Body of pancreas (tissue), 4 donors: ENCODE measurements around the gene PIK3CB.

ENCODE experiments used
- POLR2A ChIP-seq, 3 donors: fragments of 450-650 bp; IDR thresholded peaks; one replicate each; pipeline ENCODE4 v1.6.1; 2016; ENCODE audit warnings: antibody characterized with exemption in 3 of 3, mild to moderate bottlenecking in 2 of 3
- TF ChIP-seq, protein P1 (sequence below), 7 experiments: fragments of 450-650 bp in 4 of 7; fragments of 200-600 bp in 3 of 7; sonication (generic) in 3 of 7; IDR thresholded peaks; one replicate each; pipeline ENCODE4 v1.5.1; 2016 to 2019; ENCODE audit warnings: antibody characterized with exemption in 7 of 7

GRCh38 chr3:138800248-138800647 is 34.5 kb downstream of the PIK3CB start:
- TF ChIP-seq, protein P1, sequence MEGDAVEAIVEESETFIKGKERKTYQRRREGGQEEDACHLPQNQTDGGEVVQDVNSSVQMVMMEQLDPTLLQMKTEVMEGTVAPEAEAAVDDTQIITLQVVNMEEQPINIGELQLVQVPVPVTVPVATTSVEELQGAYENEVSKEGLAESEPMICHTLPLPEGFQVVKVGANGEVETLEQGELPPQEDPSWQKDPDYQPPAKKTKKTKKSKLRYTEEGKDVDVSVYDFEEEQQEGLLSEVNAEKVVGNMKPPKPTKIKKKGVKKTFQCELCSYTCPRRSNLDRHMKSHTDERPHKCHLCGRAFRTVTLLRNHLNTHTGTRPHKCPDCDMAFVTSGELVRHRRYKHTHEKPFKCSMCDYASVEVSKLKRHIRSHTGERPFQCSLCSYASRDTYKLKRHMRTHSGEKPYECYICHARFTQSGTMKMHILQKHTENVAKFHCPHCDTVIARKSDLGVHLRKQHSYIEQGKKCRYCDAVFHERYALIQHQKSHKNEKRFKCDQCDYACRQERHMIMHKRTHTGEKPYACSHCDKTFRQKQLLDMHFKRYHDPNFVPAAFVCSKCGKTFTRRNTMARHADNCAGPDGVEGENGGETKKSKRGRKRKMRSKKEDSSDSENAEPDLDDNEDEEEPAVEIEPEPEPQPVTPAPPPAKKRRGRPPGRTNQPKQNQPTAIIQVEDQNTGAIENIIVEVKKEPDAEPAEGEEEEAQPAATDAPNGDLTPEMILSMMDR (IDR thresholded peaks at IDR 0.05), result no peak
- no peak for TF ChIP-seq POLR2A (IDR thresholded peaks at IDR 0.05)
